CMK (cell line): ENCODE data around the gene PTPN14.

Source experiments
- DNase-seq: peaks from one replicate; pipeline ENCODE4 v3.0.0-alpha.2; 2010; ENCODE audit warnings: low read depth

Gene PTPN14

GRCh38 chr1:214453109-214453722 is 98.2 kb downstream of the PTPN14 start:
- DNase-seq, result no peak

- DNase-seq, result no peak
These were observed 99.1 kb downstream of the PTPN14 start for GRCh38 chr1:214452152-214452784.

GRCh38 chr1:214451596-214451995 is 99.8 kb downstream of the PTPN14 start:
- no peak for DNase-seq

- DNase-seq, result no peak
These were observed 102.0 kb downstream of the PTPN14 start for GRCh38 chr1:214449371-214449770.

GRCh38 chr1:214448536-214448935 is 102.9 kb downstream of the PTPN14 start:
- DNase-seq, result no peak

- DNase-seq, result no peak
These were observed 103.9 kb downstream of the PTPN14 start for GRCh38 chr1:214447557-214447871.

- DNase-seq, result no peak
These were observed 104.4 kb downstream of the PTPN14 start for GRCh38 chr1:214446772-214447556.

GRCh38 chr1:214445831-214446614 is 105.4 kb downstream of the PTPN14 start:
- DNase-seq, result no peak

GRCh38 chr1:214445199-214445598 is 106.2 kb downstream of the PTPN14 start:
- DNase-seq, result no peak

GRCh38 chr1:214444182-214444939 is 107.0 kb downstream of the PTPN14 start:
- DNase-seq, result no peak

GRCh38 chr1:214441119-214441518 is 110.3 kb downstream of the PTPN14 start:
- no peak for DNase-seq

GRCh38 chr1:214440219-214440965 is 111.0 kb downstream of the PTPN14 start:
- no peak for DNase-seq

GRCh38 chr1:214439352-214440119 is 111.9 kb downstream of the PTPN14 start:
- no peak for DNase-seq

- no peak for DNase-seq
These were observed 112.9 kb downstream of the PTPN14 start for GRCh38 chr1:214438530-214438929.

GRCh38 chr1:214438075-214438474 is 113.3 kb downstream of the PTPN14 start:
- DNase-seq, result no peak

GRCh38 chr1:214435867-214436266 is 115.5 kb downstream of the PTPN14 start:
- no peak for DNase-seq

- DNase-seq, result no peak
These were observed 119.2 kb downstream of the PTPN14 start for GRCh38 chr1:214432245-214432644.

GRCh38 chr1:214429951-214430770 is 121.2 kb downstream of the PTPN14 start:
- DNase-seq, result no peak

- peak; percentile 26 for DNase-seq
These were observed 123.5 kb downstream of the PTPN14 start for GRCh38 chr1:214427871-214428277.
